ENCODE measurements around the gene UBR4. TPM values are rescaled to one million over a fixed set of nuclear protein-coding genes. Genes with fewer than 3 reads are reported as not detected.

UBR4 gene
- total RNA-seq, 1 donor from 2014 or later = 53.9 TPM

GRCh38 chr1:19070891-19071621 is 139.0 kb downstream of the UBR4 start:
- DNase-seq (ENCODE audit: missing footprints) (no peak), ATAC-seq (no peak)
- intact Hi-C loops (cut with DNase I) = loop anchor here (5.0 kb wide), 1 partner anchor 164 kb away; no protein-coding TSS in a partner anchor

DNA sequence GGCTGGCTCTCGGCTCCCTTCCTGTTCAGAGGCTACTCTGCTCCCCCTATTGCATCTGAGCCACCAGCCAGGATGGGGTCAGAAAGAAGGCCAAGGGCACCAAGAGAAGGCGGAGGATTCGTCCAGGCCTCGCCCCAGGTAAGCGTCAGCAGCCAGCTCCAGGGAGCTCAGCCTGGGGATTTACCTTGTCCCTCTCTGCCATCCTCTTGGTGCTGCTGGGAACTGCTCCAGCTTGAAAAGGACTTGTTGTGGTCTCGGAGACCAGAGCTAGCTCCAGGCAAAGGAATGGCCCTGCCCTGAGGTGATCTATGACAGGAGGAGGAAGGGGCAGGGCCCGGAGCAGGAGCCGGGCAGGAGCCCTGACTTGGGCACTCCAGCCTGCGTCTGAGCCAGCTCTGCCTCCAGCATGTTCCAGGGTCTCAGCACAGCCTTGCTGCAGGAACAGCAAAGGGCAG is 139.8 kb downstream of the UBR4 start:
- no peak for ATAC-seq
- intact Hi-C loops (cut with DNase I) = loop anchor here (5.0 kb wide), 1 partner anchor 163 kb away; no protein-coding TSS in a partner anchor
- DNase-seq (ENCODE audit: missing footprints) = no peak

DNA sequence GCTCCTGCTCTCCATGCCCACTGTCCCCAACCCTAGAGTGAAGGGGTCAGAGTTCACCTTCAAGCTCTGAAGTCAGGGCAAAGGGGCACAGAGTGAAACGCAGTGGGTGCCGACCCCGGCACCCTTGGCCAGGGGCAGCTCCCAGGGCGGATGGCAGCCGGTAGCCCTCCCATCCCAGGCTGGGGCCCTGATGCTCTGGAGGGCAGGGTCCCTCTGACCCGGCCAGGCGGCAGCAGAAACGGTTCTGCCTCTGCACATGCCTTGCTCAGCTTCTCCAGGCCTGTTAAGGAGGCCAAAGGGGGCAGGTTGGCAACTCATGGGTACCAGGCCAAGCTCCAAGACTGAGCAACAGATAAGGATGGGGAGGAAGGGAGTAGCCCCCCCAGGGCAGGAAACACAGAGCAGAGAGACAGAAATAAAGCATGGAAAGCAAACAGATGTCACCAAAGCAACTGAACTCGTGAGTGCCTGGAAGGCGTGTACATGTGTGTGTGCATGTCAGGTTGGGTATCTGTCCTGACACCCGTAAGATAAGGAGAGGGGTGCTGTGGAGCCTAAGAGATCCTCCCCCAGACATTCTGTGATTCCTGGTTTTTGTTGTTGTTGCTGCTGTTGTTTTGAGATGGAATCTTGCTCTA is 141.3 kb downstream of the UBR4 start:
- DNase-seq (ENCODE audit: missing footprints) (no peak), ATAC-seq (no peak)
- intact Hi-C loops (cut with DNase I) = no loop called here

DNA sequence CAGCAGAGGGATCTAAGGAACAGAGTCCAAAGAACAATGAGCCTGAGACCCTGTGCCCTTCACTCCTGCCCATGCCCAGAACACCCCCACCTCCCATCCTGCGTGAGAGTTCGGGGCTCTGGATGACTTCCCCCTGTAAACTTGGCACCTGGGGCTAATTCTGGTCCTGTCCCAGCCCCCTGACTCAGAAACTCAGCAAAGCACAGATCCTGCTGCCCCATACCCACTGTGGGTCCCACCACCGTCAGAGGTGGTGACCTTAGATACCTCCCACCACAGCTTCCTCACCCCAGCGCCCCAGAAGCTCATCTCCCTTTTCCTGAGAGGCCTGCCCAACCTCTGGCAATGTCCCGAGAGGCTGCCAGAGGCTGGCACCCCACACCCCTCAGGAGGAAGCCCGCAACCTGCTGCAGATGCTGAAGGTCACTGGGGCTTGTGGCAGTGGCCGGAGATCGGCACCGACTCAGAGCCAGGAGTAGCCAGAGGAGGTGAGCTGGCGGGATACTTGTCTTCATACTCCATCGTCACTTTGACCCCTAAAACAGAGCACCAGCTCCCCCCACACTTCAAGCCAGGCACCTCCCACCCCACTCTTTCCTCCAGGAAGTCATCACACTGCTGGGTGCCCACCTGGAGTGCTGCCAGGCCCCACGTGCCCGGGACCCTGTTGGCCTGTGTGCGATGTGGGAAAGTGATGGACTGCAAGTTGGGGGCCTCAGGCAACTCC is 142.0 kb downstream of the UBR4 start:
- intact Hi-C loops (cut with DNase I) = no loop called here
- no peak for ATAC-seq
- DNase-seq (ENCODE audit: missing footprints) = no peak

GRCh38 chr1:19067182-19067911 is 142.7 kb downstream of the UBR4 start:
- DNase-seq (ENCODE audit: missing footprints) = no peak
- ATAC-seq = no peak

DNA sequence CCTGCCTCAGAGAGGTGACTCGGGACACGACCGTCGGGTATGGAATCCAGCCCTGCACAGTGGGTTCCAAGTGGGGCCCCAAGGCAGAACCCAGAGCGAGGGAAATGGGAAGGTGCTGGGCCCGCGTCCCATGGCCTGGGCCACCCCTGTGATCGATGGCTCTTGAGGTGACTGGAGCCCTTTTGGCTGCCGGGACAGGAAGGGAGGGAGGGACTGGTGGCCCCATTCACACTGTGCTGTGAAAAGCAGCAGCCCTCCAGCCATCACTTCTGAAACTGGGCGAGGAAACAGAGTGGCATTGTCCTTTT is 143.2 kb downstream of the UBR4 start:
- intact Hi-C loops (cut with DNase I) = no loop called here
- DNase-seq (ENCODE audit: missing footprints) (no peak), ATAC-seq (no peak)

More at GRCh38 chr1:19067182-19067911, 142.7 kb downstream of the UBR4 start:
- intact Hi-C loops (cut with DNase I) = no loop called here

GRCh38 chr1:19066248-19066873 is 143.7 kb downstream of the UBR4 start:
- DNase-seq (ENCODE audit: missing footprints) = no peak
- ATAC-seq = no peak
- intact Hi-C loops (cut with DNase I) = no loop called here

- intact Hi-C loops (cut with DNase I) = no loop called here
- no peak for ATAC-seq
- DNase-seq (ENCODE audit: missing footprints) = no peak
Measured at GRCh38 chr1:19065526-19066247, 144.4 kb downstream of the UBR4 start.

DNA sequence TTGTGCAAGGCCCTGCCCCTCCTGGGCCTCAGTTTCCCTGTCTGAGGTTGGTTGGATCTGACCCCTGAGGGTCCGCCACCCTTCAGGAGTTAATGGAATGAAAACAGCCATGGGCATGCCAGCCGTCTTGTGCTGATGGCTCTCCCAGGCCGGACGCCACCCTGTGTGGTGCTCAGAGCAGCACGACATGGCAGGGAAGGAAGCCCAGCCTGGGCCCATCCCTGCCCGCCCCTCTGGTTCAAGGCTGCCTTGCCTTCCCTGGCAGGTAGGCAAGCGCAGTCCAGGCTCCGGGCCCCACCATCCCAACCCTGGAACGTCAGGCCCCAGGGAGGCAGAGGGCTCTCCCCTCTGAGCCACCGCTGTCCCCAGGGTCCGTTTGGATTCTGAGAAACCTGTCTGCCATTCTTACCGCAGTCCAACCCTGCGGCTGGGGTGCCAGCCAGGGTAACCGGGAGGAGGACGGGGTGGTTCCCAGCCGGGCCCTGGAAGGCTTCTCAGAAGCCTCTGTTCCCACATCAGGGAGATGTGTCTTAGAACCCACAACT is 145.1 kb downstream of the UBR4 start:
- intact Hi-C loops (cut with DNase I) = no loop called here
- ATAC-seq (no peak), DNase-seq (ENCODE audit: missing footprints) (no peak)

- ATAC-seq (no peak), DNase-seq (ENCODE audit: missing footprints) (no peak)
- intact Hi-C loops (cut with DNase I) = no loop called here
Measured at GRCh38 chr1:19063122-19063521, 146.9 kb downstream of the UBR4 start.

- DNase-seq (ENCODE audit: missing footprints) (no peak), ATAC-seq (no peak)
- intact Hi-C loops (cut with DNase I) = no loop called here
Measured at GRCh38 chr1:19062258-19063029, 147.6 kb downstream of the UBR4 start.

DNA sequence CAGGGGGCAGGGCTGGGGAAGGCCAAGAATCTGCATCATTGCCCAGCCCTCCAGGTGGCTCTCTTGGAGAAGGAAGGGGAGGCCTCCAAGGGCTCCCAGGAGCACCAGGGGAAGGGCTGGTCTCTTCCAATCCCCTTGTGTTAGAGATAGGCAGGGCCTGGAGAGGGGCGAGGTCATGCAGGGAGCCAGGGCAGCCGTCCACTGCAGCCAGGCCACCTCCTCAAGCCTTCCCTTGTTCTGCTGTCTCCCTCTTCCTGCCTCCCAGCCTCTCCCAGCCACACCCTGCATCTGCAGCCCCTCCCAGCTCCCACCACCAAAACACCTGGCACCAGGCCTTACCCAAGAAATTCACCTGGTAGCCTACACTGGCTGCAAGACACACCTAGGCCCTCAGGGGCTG is 148.3 kb downstream of the UBR4 start:
- ATAC-seq (no peak), DNase-seq (ENCODE audit: missing footprints) (no peak)
- intact Hi-C loops (cut with DNase I) = no loop called here

DNA sequence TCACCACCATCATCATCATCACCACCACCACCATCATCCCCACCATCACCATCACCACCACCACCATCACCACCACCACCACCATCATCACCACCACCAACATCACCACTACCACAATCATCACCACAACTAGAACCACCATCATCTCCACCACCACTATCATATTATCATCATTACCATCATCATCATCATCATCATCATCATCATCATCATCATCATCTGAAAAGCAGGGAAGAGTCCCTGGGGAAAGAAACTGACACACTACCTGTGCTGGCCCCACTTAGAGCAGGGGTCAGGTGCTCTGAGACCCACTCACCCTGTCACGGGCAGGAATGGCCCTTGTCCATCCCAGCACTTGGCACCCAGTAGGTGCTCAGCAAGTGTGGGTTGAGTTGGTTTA is 148.7 kb downstream of the UBR4 start:
- ATAC-seq (no peak), DNase-seq (ENCODE audit: missing footprints) (no peak)
- intact Hi-C loops (cut with DNase I) = no loop called here

DNA sequence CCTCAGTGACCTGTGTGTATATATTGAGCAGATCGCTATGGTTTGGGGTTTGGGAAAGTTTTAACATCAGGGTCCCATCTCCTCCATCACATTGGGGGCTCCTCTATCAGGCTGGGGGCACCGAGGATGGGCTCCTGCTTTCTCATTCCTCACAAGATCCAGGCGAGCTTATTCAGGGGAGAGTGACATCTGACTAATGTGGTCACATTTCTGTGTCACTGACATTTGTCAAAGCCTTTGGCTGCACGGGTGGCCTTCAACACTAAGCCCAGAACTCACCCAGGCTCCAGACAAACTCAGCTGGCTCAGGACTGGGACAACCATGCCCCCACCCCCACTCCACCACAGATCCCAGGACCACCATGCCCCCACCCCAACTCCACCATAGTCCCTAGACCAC is 150.3 kb downstream of the UBR4 start:
- ATAC-seq (no peak), DNase-seq (ENCODE audit: missing footprints) (no peak)
- intact Hi-C loops (cut with DNase I) = no loop called here

- ATAC-seq = no peak
- intact Hi-C loops (cut with DNase I) = no loop called here
- no peak for DNase-seq (ENCODE audit: missing footprints)
Measured at GRCh38 chr1:19058476-19058797, 151.6 kb downstream of the UBR4 start.

GRCh38 chr1:19057784-19058475 is 152.1 kb downstream of the UBR4 start:
- intact Hi-C loops (cut with DNase I) = no loop called here
- no peak for ATAC-seq
- DNase-seq (ENCODE audit: missing footprints) = no peak
